Smooth muscle cell of the pulmonary artery (primary cell): ENCODE data around the gene RGPD6. TPM values are rescaled to one million over a fixed set of nuclear protein-coding genes. Genes with fewer than 3 reads are reported as not detected.

Source experiments
- total RNA-seq: library from RNA; depleted of rRNA; stranded (reverse); fragments of >200 nt; gene quantifications from 2 replicates; pipeline ENCODE4 v1.2.3, GENCODE V29; 2014

RGPD6 gene
- 24.3 and 25.7 TPM in 2 replicates for total RNA-seq

GRCh38 chr2:110576763-110577416 lies at the start of gene RGPD6:
Gene RGPD6, minus strand, starts transcription at chr2:110577222. Its CDS starts 198 bp downstream, at chr2:110577024.

GRCh38 chr2:110472171-110473058 lies 104.6 kb downstream of the RGPD6 start, which contains the start of gene LIMS4:
Gene LIMS4, minus strand, starts transcription at chr2:110472816. Its CDS starts 38 bp downstream, at chr2:110472778.

Other genes starting within 250 kb of the RGPD6 start
- gene LIMS4, start 104.4 kb downstream of the RGPD6 start, total RNA-seq, result 3.1 and 9.4 TPM in 2 replicates
- 5.1 and 27.0 TPM in 2 replicates for gene BUB1, start 100.8 kb upstream of the RGPD6 start, total RNA-seq
- not detected in 2 replicates for gene ACOXL, start 155.4 kb upstream of the RGPD6 start, total RNA-seq